Astrocyte of the spinal cord (primary cell): Measurements from ENCODE around the gene PRSS37.

ENCODE experiments used
- DNase-seq: peaks from one replicate; pipeline ENCODE4 v3.0.0; 2011; ENCODE audit warnings: low read depth, low spot score
- H3K4me3 ChIP-seq: 2 replicates; pipeline ENCODE4 v1.5.1; 2011; ENCODE audit warnings: low read depth, mild to moderate bottlenecking, low read length, moderate library complexity
- CTCF ChIP-seq: IDR thresholded peaks from 2 replicates; pipeline ENCODE4 v1.5.1; 2012; ENCODE audit warnings: low read depth, mild to moderate bottlenecking, low read length, inconsistent platforms
- in situ Hi-C: cut with HindIII; loops from 2 replicates; pipeline ENCODE4 v1.10.0; 2017; ENCODE audit warnings: low sequenced_read_pairs

The PRSS37 gene

GRCh38 chr7:141841385-141841784, at the start of gene PRSS37:
TSS of gene PRSS37 (minus strand) at chr7:141841485. CDS start at chr7:141841049, 436 bp downstream.
- in situ Hi-C loops = no loop called here
- H3K4me3 ChIP-seq = no peak within 1 kb of the TSS
- DNase-seq = no peak
- no peak for TF ChIP-seq CTCF

- TF ChIP-seq CTCF = no peak
- DNase-seq = no peak
- no peak overlapping the region for H3K4me3 ChIP-seq
- in situ Hi-C loops = no loop called here
Measured at GRCh38 chr7:141889321-141889720, 48.0 kb upstream of the PRSS37 start.

- no peak for TF ChIP-seq CTCF
- no peak for DNase-seq
- no peak overlapping the region for H3K4me3 ChIP-seq
- in situ Hi-C loops = no loop called here
Measured at GRCh38 chr7:141884539-141885225, 43.4 kb upstream of the PRSS37 start.

- in situ Hi-C loops = no loop called here
- DNase-seq = no peak
- H3K4me3 ChIP-seq = no peak overlapping the region
- no peak for TF ChIP-seq CTCF
Measured at GRCh38 chr7:141880960-141881359, 39.7 kb upstream of the PRSS37 start.

- no peak for TF ChIP-seq CTCF
- no peak for DNase-seq
- in situ Hi-C loops = no loop called here
- no peak overlapping the region for H3K4me3 ChIP-seq
Measured at GRCh38 chr7:141877365-141877764, 36.1 kb upstream of the PRSS37 start.

- H3K4me3 ChIP-seq = no peak overlapping the region
- TF ChIP-seq CTCF = no peak
- DNase-seq = no peak
- in situ Hi-C loops = no loop called here
Measured at GRCh38 chr7:141876371-141876770, 35.1 kb upstream of the PRSS37 start.

- no peak for DNase-seq
- TF ChIP-seq CTCF = no peak
- no peak overlapping the region for H3K4me3 ChIP-seq
- in situ Hi-C loops = no loop called here
Measured at GRCh38 chr7:141875453-141875852, 34.2 kb upstream of the PRSS37 start.
